Measurements from ENCODE around the gene SLC26A3.

Gene SLC26A3

DNA sequence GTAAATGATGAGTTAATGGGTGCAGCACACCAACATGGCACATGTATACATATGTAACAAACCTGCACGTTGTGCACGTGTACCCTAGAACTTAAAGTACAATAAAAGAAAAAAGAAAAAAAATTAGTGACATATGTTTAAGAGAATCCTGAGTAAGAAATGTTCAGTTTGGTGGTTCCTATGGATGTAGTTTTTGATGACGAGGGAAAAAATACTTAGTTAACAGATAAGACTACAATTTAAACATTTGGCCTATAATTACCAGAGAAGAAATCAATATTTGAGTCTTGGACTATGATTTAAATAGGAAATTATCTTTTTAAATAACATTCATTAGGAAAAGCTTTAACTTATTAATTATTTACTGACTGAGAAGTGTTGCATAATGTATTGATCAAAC is 39.2 kb upstream of the SLC26A3 start:
- TF ChIP-seq, protein P1, sequence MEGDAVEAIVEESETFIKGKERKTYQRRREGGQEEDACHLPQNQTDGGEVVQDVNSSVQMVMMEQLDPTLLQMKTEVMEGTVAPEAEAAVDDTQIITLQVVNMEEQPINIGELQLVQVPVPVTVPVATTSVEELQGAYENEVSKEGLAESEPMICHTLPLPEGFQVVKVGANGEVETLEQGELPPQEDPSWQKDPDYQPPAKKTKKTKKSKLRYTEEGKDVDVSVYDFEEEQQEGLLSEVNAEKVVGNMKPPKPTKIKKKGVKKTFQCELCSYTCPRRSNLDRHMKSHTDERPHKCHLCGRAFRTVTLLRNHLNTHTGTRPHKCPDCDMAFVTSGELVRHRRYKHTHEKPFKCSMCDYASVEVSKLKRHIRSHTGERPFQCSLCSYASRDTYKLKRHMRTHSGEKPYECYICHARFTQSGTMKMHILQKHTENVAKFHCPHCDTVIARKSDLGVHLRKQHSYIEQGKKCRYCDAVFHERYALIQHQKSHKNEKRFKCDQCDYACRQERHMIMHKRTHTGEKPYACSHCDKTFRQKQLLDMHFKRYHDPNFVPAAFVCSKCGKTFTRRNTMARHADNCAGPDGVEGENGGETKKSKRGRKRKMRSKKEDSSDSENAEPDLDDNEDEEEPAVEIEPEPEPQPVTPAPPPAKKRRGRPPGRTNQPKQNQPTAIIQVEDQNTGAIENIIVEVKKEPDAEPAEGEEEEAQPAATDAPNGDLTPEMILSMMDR (IDR thresholded peaks at IDR 0.05; ENCODE audit: low read depth, low read length, missing control alignments): no peak
- no peak overlapping the region for H3K4me3 ChIP-seq (ENCODE audit: low read depth, low read length)
- no peak for DNase-seq (ENCODE audit: low read depth)

DNA sequence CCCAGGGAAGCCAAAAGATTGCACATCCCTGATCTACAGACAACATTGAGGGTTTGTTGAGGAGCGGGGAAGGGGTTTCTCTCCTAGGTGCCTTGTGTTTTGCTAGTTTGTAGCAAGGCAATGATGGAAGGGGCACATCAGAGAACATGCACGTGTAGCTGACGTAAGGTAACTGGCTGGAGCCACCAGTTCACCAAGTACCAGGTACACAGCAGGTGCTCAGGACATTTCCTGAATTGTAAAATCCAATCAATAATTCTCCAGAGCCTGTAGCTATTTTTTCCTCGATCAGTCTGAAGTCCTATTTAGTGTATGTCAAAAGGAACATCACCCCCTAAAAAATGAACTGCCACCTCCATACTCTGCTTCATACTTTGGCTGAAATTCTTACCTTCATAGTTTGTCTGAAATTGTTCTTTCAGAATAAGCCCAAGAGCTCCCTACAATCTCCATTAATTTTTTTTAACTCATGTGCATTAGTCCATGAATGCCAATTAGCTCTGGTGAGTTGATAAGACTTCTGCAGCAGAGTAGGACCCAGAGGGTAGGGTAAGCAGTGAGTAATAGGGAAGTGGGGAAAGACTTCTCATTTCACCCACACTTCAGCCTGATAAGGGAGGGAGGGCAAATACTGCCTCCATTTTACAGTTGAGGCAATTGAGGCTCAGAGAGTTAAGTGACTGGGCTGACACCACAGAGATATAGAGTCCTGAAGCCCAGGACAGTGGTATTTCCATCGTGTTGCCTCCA is 36.0 kb upstream of the SLC26A3 start:
- no peak overlapping the region for H3K4me3 ChIP-seq (ENCODE audit: low read depth, low read length)
- no peak for DNase-seq (ENCODE audit: low read depth)
- TF ChIP-seq, protein P1 (IDR thresholded peaks at IDR 0.05; ENCODE audit: low read depth, low read length, missing control alignments): no peak

DNA sequence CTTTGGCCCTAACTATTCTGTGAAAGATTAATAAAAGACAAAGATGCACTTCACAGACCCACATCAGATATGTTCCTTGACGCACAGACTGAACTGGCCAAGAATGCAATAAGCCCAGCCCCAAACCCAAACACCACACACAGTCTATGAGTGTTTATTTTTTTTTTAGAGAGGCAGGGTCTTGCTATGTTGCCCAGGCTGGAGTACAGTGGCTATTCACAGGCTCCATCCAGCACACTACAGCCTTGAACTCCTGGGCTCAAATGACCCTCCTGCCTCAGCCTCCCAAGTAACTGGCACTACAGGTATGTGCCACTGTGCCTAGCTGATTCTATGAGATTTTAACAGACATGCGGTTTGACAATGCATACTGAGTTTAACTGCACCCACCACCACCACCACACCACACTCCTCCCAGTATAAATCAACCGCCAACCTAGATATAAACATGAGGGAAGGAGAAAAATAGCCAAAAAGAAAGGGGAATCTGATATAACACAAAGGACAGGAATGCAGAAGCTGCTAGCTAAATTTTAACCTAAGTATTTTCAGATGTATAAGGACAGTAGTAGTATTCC is 35.1 kb upstream of the SLC26A3 start:
- no peak for DNase-seq (ENCODE audit: low read depth)
- no peak overlapping the region for H3K4me3 ChIP-seq (ENCODE audit: low read depth, low read length)
- TF ChIP-seq, protein P1 (IDR thresholded peaks at IDR 0.05; ENCODE audit: low read depth, low read length, missing control alignments): no peak

DNA sequence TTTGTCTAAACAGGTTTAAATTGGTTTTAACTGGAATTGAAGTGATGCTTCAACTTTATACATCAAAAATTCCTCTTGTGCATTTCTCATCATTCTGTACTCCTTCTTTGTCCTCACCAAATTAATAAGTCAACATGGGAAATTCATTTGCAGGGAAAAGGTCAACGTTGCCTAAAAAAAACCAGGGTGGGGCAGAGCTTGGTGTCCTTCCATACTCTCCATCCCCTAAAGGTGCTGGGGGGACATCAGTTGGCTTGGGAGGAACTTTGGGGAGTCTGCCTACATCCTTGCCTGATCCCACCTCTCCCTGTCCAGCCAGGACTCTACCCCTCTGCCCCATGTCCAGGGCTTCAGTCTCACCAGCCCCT is 34.1 kb upstream of the SLC26A3 start:
- no peak for DNase-seq (ENCODE audit: low read depth)
- no peak overlapping the region for H3K4me3 ChIP-seq (ENCODE audit: low read depth, low read length)
- TF ChIP-seq, protein P1 (IDR thresholded peaks at IDR 0.05; ENCODE audit: low read depth, low read length, missing control alignments): no peak

DNA sequence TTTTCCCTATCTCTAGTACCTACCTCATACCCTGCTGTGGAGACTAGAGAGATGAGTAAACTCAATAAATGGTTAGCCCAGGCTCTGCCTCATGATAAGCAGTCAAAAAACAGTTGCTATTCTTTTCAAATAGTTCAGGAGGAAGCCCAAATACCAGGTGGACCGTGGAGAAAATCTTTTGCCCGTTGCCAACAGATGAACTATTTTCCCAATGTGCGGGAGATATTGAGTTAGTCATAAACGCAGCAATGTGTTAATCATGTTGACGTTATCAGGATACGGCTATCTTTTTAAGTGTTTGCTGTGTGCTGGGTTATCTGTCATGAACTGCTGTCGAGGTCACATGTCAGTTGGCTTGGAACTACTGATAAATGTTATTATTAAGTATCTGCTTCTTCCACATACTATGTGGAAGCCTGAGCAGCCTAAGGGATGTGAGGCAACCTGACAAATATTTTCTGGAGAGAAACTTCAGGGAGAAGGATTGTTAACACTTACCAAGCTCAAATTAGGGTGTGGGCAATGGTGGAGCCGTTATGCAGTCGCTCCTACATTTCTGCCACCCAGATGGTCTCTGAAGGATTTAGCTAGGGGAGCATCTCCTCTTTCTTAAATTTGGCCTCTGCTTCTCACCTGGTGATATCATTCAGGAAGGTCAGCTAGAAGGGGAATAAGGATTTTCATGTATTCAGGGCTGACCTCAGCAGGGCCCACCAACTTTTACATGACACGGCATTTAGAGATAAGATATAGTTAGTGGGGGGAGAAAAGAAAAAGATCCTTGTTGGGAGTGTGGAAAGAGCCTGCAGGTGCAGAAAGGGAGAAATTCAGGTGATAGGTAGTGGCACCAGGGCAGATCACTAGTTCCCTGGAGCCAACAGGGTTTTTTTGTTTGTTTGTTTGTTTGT is 33.5 kb upstream of the SLC26A3 start:
- H3K4me3 ChIP-seq (ENCODE audit: low read depth, low read length): no peak overlapping the region
- TF ChIP-seq, protein P1 (IDR thresholded peaks at IDR 0.05; ENCODE audit: low read depth, low read length, missing control alignments): no peak
- DNase-seq (ENCODE audit: low read depth): no peak

DNA sequence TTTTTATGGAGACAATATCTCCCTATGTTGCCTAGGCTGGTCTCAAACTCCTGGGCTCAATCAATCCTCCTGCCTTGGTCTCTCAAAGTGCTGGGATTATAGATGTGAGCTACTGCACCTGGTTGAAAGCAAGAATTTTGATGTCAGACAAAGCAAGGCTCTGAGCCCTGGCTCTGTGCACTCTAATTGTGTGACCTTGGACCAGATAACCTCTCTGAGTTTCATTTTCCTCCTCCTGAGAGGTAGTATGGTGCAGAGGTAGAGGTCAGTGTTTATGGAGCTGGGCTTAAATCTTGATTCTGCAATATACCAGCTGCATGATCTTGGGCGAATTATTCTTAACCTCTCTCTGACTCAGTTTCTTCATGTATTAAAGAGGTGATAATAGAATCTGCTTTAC is 31.4 kb upstream of the SLC26A3 start:
- no peak overlapping the region for H3K4me3 ChIP-seq (ENCODE audit: low read depth, low read length)
- TF ChIP-seq, protein P1 (IDR thresholded peaks at IDR 0.05; ENCODE audit: low read depth, low read length, missing control alignments): no peak
- no peak for DNase-seq (ENCODE audit: low read depth)
